Esophagus squamous epithelium (tissue), 4 donors: ENCODE results near the gene IFT43.

ENCODE experiments used
- CTCF ChIP-seq, 6 experiments: fragments of 450-650 bp in 4 of 6; fragments of 200-600 bp in 2 of 6; sonication (generic) in 2 of 6; IDR thresholded peaks; one replicate each; pipeline ENCODE4 v1.5.1; 2016 to 2019; ENCODE audit warnings: antibody characterized with exemption in 6 of 6, mild to moderate bottlenecking in 4 of 6, moderate library complexity in 4 of 6
- POLR2A ChIP-seq, 4 donors: fragments of 450-650 bp; IDR thresholded peaks; one replicate each; pipeline ENCODE4 v1.6.1; 2017; ENCODE audit warnings: antibody characterized with exemption in 4 of 4, mild to moderate bottlenecking in 4 of 4, moderate library complexity in 3 of 4

GRCh38 chr14:75946785-75947184, 38.8 kb upstream of the IFT43 start:
- TF ChIP-seq CTCF (IDR thresholded peaks at IDR 0.05): no peak
- TF ChIP-seq POLR2A (IDR thresholded peaks at IDR 0.05): no peak
